Common myeloid progenitor, CD34-positive (primary cell): ENCODE data around the gene CYTL1.
"Not testable (repeated sequence)": the region's sequence is repeated elsewhere in the genome, so short reads cannot be mapped to it uniquely, and the experiment has no call there.

Source experiments
- CTCF ChIA-PET: fragments of 350-600 bp; sonication (Branson Sonifier 250); formaldehyde crosslinking; loops from one replicate; lab custom pipeline; 2021; ENCODE audit warnings: antibody characterized with exemption; lab: Charles Lee
- POLR2A ChIA-PET: fragments of 350-600 bp; sonication (Branson Sonifier 250); formaldehyde crosslinking; loops from one replicate; lab custom pipeline; 2021; ENCODE audit warnings: antibody characterized with exemption; lab: Charles Lee
- DNase-seq, 3 donors: peaks; one replicate each; pipeline versions ENCODE4 v3.0.0 to v3.0.0-alpha.2; 2013
- H3K27ac ChIP-seq, 2 experiments: 1 replicate in 1 of 2; 2 replicates in 1 of 2; pipeline ENCODE4 v1.7.0; 2013; ENCODE audit warnings: inconsistent platforms in 2 of 2, low read length in 2 of 2, mild to moderate bottlenecking in 2 of 2, low read depth in 1 of 2, moderate library complexity in 1 of 2; ENCODE audit not compliant: severe bottlenecking in 2 of 2, insufficient read depth in 1 of 2, poor library complexity in 1 of 2
- H3K27me3 ChIP-seq, 5 experiments: replicated peaks in 2 of 5; 1 replicate in 3 of 5; 2 replicates in 2 of 5; pipeline versions ENCODE4 v1.6.1 to v1.7.0; 2013; ENCODE audit warnings: low read length in 4 of 5, mild to moderate bottlenecking in 2 of 5, moderate library complexity in 2 of 5, inconsistent platforms in 1 of 5; ENCODE audit not compliant: insufficient read depth in 5 of 5, control insufficient read depth in 4 of 5
- H3K36me3 ChIP-seq, 4 experiments: 1 replicate in 2 of 4; 2 replicates in 2 of 4; pipeline versions ENCODE4 v1.6.1 to v1.7.0; 2013; ENCODE audit warnings: low read length in 3 of 4, control low read depth in 1 of 4, mild to moderate bottlenecking in 1 of 4; ENCODE audit not compliant: control insufficient read depth in 4 of 4, insufficient read depth in 4 of 4
- H3K4me1 ChIP-seq, 4 experiments: 1 replicate in 3 of 4; 2 replicates in 1 of 4; pipeline versions ENCODE4 v1.6.1 to v1.7.1; 2013; ENCODE audit warnings: low read length in 3 of 4, mild to moderate bottlenecking in 3 of 4, control low read depth in 1 of 4, inconsistent platforms in 1 of 4, moderate library complexity in 1 of 4; ENCODE audit not compliant: control insufficient read depth in 4 of 4, insufficient read depth in 4 of 4; ENCODE audit errors: control extremely low read depth in 1 of 4
- H3K4me3 ChIP-seq, 7 experiments: 1 replicate in 4 of 7; 2 replicates in 3 of 7; pipeline versions ENCODE4 v1.5.1 to v1.7.0; 2013; ENCODE audit warnings: mild to moderate bottlenecking in 7 of 7, low read length in 6 of 7, moderate library complexity in 6 of 7, inconsistent platforms in 2 of 7, low read depth in 2 of 7, control low read depth in 1 of 7; ENCODE audit not compliant: insufficient read depth in 4 of 7, control insufficient read depth in 1 of 7; ENCODE audit errors: extremely low read depth in 1 of 7
- H3K9me3 ChIP-seq, 5 experiments: 1 replicate in 4 of 5; 2 replicates in 1 of 5; pipeline versions ENCODE4 v1.6.1 to v1.7.1; 2013; ENCODE audit warnings: low read length in 4 of 5, mild to moderate bottlenecking in 2 of 5, inconsistent platforms in 1 of 5, low read depth in 1 of 5, moderate library complexity in 1 of 5; ENCODE audit not compliant: control insufficient read depth in 4 of 5, insufficient read depth in 2 of 5; ENCODE audit errors: control extremely low read depth in 1 of 5
- WGBS: methylation state at CpG from one replicate; pipeline ENCODE4 v1.1.5; 2013; ENCODE audit not compliant: insufficient coverage; 5-methylcytosine and 5-hydroxymethylcytosine counted together

The CYTL1 gene

GRCh38 chr4:5009796-5010195 lies 9.5 kb downstream of the CYTL1 start:
- H3K4me3 ChIP-seq = no peak overlapping the region
- peaks cover 0 to 17% (median 0%) of the 10 kb centered on the region in 4 experiments for H3K36me3 ChIP-seq
- no peak for DNase-seq
- WGBS = 97% methylated on average over 3 of the region's 3 CpGs
- H3K27me3 ChIP-seq = no peaks in the 10 kb centered on the region
- no peaks in the 10 kb centered on the region for H3K9me3 ChIP-seq
- peaks cover 2 to 18% (median 5%) of the 10 kb centered on the region in 4 experiments for H3K4me1 ChIP-seq
- no peak overlapping the region for H3K27ac ChIP-seq
- ChIA-PET CTCF (interaction anchor here (0.6 to 0.9 kb wide), 2 partner anchors 8 to 13 kb away, joined by 3 read pairs; no protein-coding TSS in a partner anchor), POLR2A (no interaction called here)

- DNase-seq, H3K4me3 ChIP-seq, POLR2A ChIA-PET, H3K36me3 ChIP-seq, H3K27me3 ChIP-seq, H3K9me3 ChIP-seq, H3K27ac ChIP-seq: not testable (repeated sequence)
- CTCF ChIA-PET = interaction anchor here (1.1 to 1.2 kb wide), 2 partner anchors 12 to 21 kb away, joined by 3 read pairs; no protein-coding TSS in a partner anchor
- peaks cover 2 to 37% (median 19%) of the 10 kb centered on the region in 4 experiments for H3K4me1 ChIP-seq
- WGBS = 68% methylated on average over 4 of the region's 11 CpGs
Observed at GRCh38 chr4:5006932-5007331, 12.3 kb downstream of the CYTL1 start.

GRCh38 chr4:5004496-5004895 lies 14.8 kb downstream of the CYTL1 start:
- H3K27ac ChIP-seq = no peak overlapping the region
- ChIA-PET POLR2A (no interaction called here), CTCF (interaction anchor here (1.3 to 2.3 kb wide), 3 partner anchors 10 to 32 kb away, joined by 3 to 9 read pairs (median 8); no protein-coding TSS in a partner anchor)
- no peaks in the 10 kb centered on the region for H3K36me3 ChIP-seq
- H3K9me3 ChIP-seq = no peaks in the 10 kb centered on the region
- DNase-seq = no peak
- no peak overlapping the region for H3K4me3 ChIP-seq
- H3K4me1 ChIP-seq = peaks cover 2 to 41% (median 23%) of the 10 kb centered on the region in 4 experiments
- H3K27me3 ChIP-seq = no peaks in the 10 kb centered on the region
- 98% methylated on average over 6 of the region's 8 CpGs for WGBS

- POLR2A ChIA-PET = interaction anchor here (0.7 to 0.8 kb wide), 3 partner anchors 29 to 41 kb away, joined by 3 to 9 read pairs (median 4); no protein-coding TSS in a partner anchor
- Histone ChIP-seq H3K4me1 (peaks cover 2 to 41% (median 23%) of the 10 kb centered on the region in 4 experiments), H3K27me3 (no peaks in the 10 kb centered on the region), H3K36me3 (no peaks in the 10 kb centered on the region), H3K27ac (no peak overlapping the region), H3K9me3 (no peaks in the 10 kb centered on the region), H3K4me3 (no peak overlapping the region)
- no CpG with 5 or more reads among the region's 3 CpGs for WGBS
- CTCF ChIA-PET = interaction anchor here (1.0 to 2.3 kb wide), 5 partner anchors 10 to 161 kb away, joined by 3 to 9 read pairs (median 4); no protein-coding TSS in a partner anchor
- DNase-seq = peak in 1 of 3 donors; percentile 38
Observed at GRCh38 chr4:5003918-5004317, 15.3 kb downstream of the CYTL1 start.

GRCh38 chr4:5003372-5003857 lies 15.8 kb downstream of the CYTL1 start:
- POLR2A ChIA-PET = interaction anchor here (0.7 to 0.8 kb wide), 3 partner anchors 29 to 42 kb away, joined by 3 to 9 read pairs (median 4); no protein-coding TSS in a partner anchor
- no peaks in the 10 kb centered on the region for H3K36me3 ChIP-seq
- no peaks in the 10 kb centered on the region for H3K9me3 ChIP-seq
- CTCF ChIA-PET = interaction anchor here (1.0 to 2.3 kb wide), 5 partner anchors 9 to 160 kb away, joined by 3 to 9 read pairs (median 4); no protein-coding TSS in a partner anchor
- peaks cover 2 to 41% (median 23%) of the 10 kb centered on the region in 4 experiments for H3K4me1 ChIP-seq
- no peak overlapping the region for H3K27ac ChIP-seq
- no peaks in the 10 kb centered on the region for H3K27me3 ChIP-seq
- peak overlapping the region in 2 of 7 experiments; percentile 22 to 38 for H3K4me3 ChIP-seq
- WGBS = 0% methylated on average over 6 of the region's 9 CpGs
- peak; percentile 81 to 97 (median 95) for DNase-seq

- H3K4me1 ChIP-seq = peaks cover 2 to 43% (median 23%) of the 10 kb centered on the region in 4 experiments
- H3K36me3 ChIP-seq, DNase-seq, H3K4me3 ChIP-seq, H3K27ac ChIP-seq, H3K9me3 ChIP-seq, POLR2A ChIA-PET, H3K27me3 ChIP-seq: not testable (repeated sequence)
- 93% methylated on average over 6 of the region's 6 CpGs for WGBS
- CTCF ChIA-PET = interaction anchor here (0.6 to 1.7 kb wide), 2 partner anchors 10 to 42 kb away, joined by 4 to 5 read pairs; no protein-coding TSS in a partner anchor
Observed at GRCh38 chr4:5001641-5002040, 17.6 kb downstream of the CYTL1 start.

GRCh38 chr4:4996935-4997334 lies 22.3 kb downstream of the CYTL1 start:
- CTCF ChIA-PET = interaction anchor here (1.1 to 1.8 kb wide), 6 partner anchors 20 to 145 kb away, joined by 3 to 5 read pairs (median 3); no protein-coding TSS in a partner anchor
- WGBS = no CpG with 5 or more reads among the region's 1 CpG
- H3K9me3 ChIP-seq, H3K36me3 ChIP-seq, H3K4me3 ChIP-seq, POLR2A ChIA-PET, H3K27ac ChIP-seq, H3K27me3 ChIP-seq: not testable (repeated sequence)
- peak in 2 of 3 donors; percentile 47 to 60 for DNase-seq
- peaks cover 0 to 21% (median 16%) of the 10 kb centered on the region in 4 experiments for H3K4me1 ChIP-seq
